ENCODE results near the gene DGKG.

DGKG gene

DNA sequence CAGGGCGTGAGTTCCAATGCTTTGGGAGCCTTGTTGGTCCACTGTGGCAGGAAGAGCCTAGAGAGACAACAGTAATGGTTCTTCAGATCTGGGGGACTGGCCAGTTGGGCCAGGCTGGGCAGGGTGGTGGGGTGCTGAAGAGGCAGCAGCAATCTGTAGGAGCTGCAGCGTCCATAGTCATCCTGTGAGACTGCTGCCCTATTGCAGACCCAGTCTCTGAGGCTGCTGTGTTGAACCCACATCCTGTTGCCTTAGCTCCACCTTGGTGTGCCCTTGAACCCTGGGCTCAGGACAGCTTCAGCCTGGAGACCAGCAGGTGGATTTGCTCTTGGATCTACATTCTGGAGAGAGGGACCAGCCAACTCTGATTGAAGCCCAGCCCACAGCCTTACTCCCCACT, 229.5 kb downstream of the DGKG start:
- TF ChIP-seq, protein P1, sequence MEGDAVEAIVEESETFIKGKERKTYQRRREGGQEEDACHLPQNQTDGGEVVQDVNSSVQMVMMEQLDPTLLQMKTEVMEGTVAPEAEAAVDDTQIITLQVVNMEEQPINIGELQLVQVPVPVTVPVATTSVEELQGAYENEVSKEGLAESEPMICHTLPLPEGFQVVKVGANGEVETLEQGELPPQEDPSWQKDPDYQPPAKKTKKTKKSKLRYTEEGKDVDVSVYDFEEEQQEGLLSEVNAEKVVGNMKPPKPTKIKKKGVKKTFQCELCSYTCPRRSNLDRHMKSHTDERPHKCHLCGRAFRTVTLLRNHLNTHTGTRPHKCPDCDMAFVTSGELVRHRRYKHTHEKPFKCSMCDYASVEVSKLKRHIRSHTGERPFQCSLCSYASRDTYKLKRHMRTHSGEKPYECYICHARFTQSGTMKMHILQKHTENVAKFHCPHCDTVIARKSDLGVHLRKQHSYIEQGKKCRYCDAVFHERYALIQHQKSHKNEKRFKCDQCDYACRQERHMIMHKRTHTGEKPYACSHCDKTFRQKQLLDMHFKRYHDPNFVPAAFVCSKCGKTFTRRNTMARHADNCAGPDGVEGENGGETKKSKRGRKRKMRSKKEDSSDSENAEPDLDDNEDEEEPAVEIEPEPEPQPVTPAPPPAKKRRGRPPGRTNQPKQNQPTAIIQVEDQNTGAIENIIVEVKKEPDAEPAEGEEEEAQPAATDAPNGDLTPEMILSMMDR (IDR thresholded peaks at IDR 0.05; ENCODE audit: insufficient read depth, low read length, missing control alignments) = no peak
- no peak for DNase-seq (ENCODE audit: low read depth, low spot score)
- CTCF ChIA-PET = no interaction called here
- POLR2A ChIA-PET = no interaction called here
- no peak overlapping the region for H3K4me3 ChIP-seq (ENCODE audit: low read depth, low read length)

- CTCF ChIA-PET = no interaction called here
- no peak overlapping the region for H3K4me3 ChIP-seq (ENCODE audit: low read depth, low read length)
- POLR2A ChIA-PET = no interaction called here
- DNase-seq (ENCODE audit: low read depth, low spot score) = no peak
- TF ChIP-seq, protein P1 (IDR thresholded peaks at IDR 0.05; ENCODE audit: insufficient read depth, low read length, missing control alignments) = no peak
Measured at GRCh38 chr3:186129206-186129605, 232.8 kb downstream of the DGKG start.

DNA sequence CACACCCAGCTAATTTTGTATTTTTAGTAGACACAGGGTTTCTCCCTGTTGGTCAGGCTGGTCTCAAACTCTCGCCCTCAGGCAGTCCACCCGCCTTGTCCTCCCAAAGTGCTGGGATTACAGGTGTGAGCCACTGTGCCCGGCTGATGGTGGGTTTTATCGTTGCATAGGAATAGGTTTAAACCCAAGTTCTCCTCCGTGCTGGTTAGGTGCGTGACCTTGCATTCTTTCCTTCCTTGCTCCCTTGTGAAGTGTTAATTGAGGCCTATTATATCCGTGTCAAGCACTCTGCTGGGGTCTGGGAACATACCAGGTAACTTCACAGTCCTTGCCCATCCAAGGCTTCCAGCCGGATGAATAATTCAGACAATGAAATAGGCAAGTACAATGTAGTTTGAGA, 233.9 kb downstream of the DGKG start:
- no peak for DNase-seq (ENCODE audit: low read depth, low spot score)
- ChIA-PET POLR2A (no interaction called here), CTCF (no interaction called here)
- no peak overlapping the region for H3K4me3 ChIP-seq (ENCODE audit: low read depth, low read length)
- TF ChIP-seq, protein P1 (IDR thresholded peaks at IDR 0.05; ENCODE audit: insufficient read depth, low read length, missing control alignments) = no peak

GRCh38 chr3:186127463-186127862, 234.6 kb downstream of the DGKG start:
- TF ChIP-seq, protein P1 (IDR thresholded peaks at IDR 0.05; ENCODE audit: insufficient read depth, low read length, missing control alignments) = no peak
- no peak overlapping the region for H3K4me3 ChIP-seq (ENCODE audit: low read depth, low read length)
- no peak for DNase-seq (ENCODE audit: low read depth, low spot score)
- CTCF ChIA-PET = no interaction called here
- POLR2A ChIA-PET = no interaction called here

DNA sequence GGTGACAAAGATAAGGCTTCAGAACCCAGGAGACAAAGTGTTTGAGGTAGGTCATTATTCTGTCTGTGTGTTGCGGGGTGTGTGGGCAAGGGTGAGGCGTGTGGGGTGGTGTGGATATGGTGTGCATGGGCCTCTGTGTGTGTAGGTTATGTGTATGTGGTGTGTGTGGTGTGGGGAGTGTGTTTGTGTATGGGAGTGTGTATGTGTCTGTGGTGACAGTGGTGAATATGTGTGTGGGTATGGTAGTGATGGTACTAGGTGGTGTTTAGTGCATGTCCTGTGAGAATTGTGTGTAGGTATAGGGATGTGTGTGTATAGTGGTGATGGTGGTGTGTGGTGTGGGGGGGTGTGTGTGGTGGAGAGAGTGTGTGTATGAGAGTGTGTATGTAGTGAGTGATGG, 236.9 kb downstream of the DGKG start:
- CTCF ChIA-PET = no interaction called here
- TF ChIP-seq, protein P1 (IDR thresholded peaks at IDR 0.05; ENCODE audit: insufficient read depth, low read length, missing control alignments) = no peak
- H3K4me3 ChIP-seq (ENCODE audit: low read depth, low read length) = no peak overlapping the region
- DNase-seq (ENCODE audit: low read depth, low spot score) = no peak
- POLR2A ChIA-PET = no interaction called here

GRCh38 chr3:186124592-186124991, 237.4 kb downstream of the DGKG start:
- POLR2A ChIA-PET = no interaction called here
- DNase-seq (ENCODE audit: low read depth, low spot score) = no peak
- TF ChIP-seq, protein P1 (IDR thresholded peaks at IDR 0.05; ENCODE audit: insufficient read depth, low read length, missing control alignments) = no peak
- CTCF ChIA-PET = no interaction called here
- H3K4me3 ChIP-seq (ENCODE audit: low read depth, low read length) = no peak overlapping the region

Measured in AG04449 (cell line).